SK-N-SH (cell line): Measurements from ENCODE around the gene RRAGC. TPM values are rescaled to one million over a fixed set of nuclear protein-coding genes. Genes with fewer than 3 reads are reported as not detected.

Experiments used
- CTCF ChIA-PET: fragments of 300-600, 350-600 bp; formaldehyde crosslinking; extraction: SDS; loops from one replicate; lab custom pipeline; 2021; lab: Yijun Ruan, JAX
- POLR2A ChIA-PET: fragments of 350-600 bp; sonication (Branson Sonifier 250); formaldehyde crosslinking; extraction: SDS; loops from one replicate; lab custom pipeline; 2020; ENCODE audit warnings: antibody characterized with exemption, inconsistent platforms; lab: Yijun Ruan, JAX
- DNase-seq: peaks from one replicate; pipeline ENCODE4 v3.0.0; 2012
- H2AFZ ChIP-seq: fragments of 200-600 bp; sonication (generic); 2 replicates; pipeline ENCODE4 v1.8.1; 2016; ENCODE audit warnings: antibody characterized with exemption, mild to moderate bottlenecking, low read depth
- H3F3A ChIP-seq: fragments of 200-600 bp; sonication (generic); replicated peaks from 2 replicates; pipeline ENCODE3; 2016; ENCODE audit warnings: antibody characterized with exemption, mild to moderate bottlenecking; ENCODE audit not compliant: insufficient read depth
- H3K27ac ChIP-seq, 2 experiments: fragments of 200-500 bp in 1 of 2; fragments of 200-600 bp in 1 of 2; sonication (Bioruptor generic) in 1 of 2; sonication (generic), shearing (Covaris generic) in 1 of 2; 2 replicates each; pipeline versions ENCODE4 v1.5.1 to v1.6.1; 2014 to 2016; ENCODE audit warnings: low read depth in 2 of 2, inconsistent platforms in 1 of 2, low read length in 1 of 2, mild to moderate bottlenecking in 1 of 2, mixed read lengths in 1 of 2
- H3K27me3 ChIP-seq: fragments of 200-600 bp; sonication (generic), shearing (Covaris generic); 2 replicates; pipeline ENCODE4 v1.6.1; 2016; ENCODE audit warnings: mixed run types; ENCODE audit not compliant: insufficient read depth
- H3K36me3 ChIP-seq, 2 experiments: fragments of 200-500 bp in 1 of 2; fragments of 200-600 bp in 1 of 2; sonication (Bioruptor generic) in 1 of 2; sonication (generic) in 1 of 2; replicated peaks in 1 of 2; 2 replicates each; pipeline versions ENCODE3 to v1.5.1; 2014 to 2016; ENCODE audit warnings: low read length in 1 of 2, mild to moderate bottlenecking in 1 of 2; ENCODE audit not compliant: insufficient read depth in 2 of 2, control insufficient read depth in 1 of 2
- H3K4me1 ChIP-seq, 2 experiments: fragments of 200-500 bp in 1 of 2; fragments of 200-600 bp in 1 of 2; sonication (Bioruptor generic) in 1 of 2; sonication (generic), shearing (Covaris generic) in 1 of 2; 2 replicates each; pipeline versions ENCODE4 v1.5.1 to v1.6.1; 2014 to 2016; ENCODE audit warnings: low read depth in 1 of 2, low read length in 1 of 2, mixed run types in 1 of 2; ENCODE audit not compliant: insufficient read depth in 2 of 2, control insufficient read depth in 1 of 2
- H3K4me2 ChIP-seq: fragments of 200-600 bp; sonication (generic), shearing (Covaris generic); 2 replicates; pipeline ENCODE4 v1.6.1; 2017; ENCODE audit warnings: mixed run types
- H3K4me3 ChIP-seq, 2 experiments: fragments of 200-500 bp in 1 of 2; fragments of 200-600 bp in 1 of 2; sonication (Bioruptor generic) in 1 of 2; sonication (generic), shearing (Covaris generic) in 1 of 2; 2 replicates each; pipeline versions ENCODE4 v1.5.1 to v1.8.1; 2014 to 2016; ENCODE audit warnings: low read depth in 2 of 2, inconsistent platforms in 1 of 2, low read length in 1 of 2, mild to moderate bottlenecking in 1 of 2, mixed read lengths in 1 of 2, moderate library complexity in 1 of 2
- H3K79me2 ChIP-seq: fragments of 200-600 bp; sonication (generic); 2 replicates; pipeline ENCODE4 v1.8.1; 2017; ENCODE audit warnings: mild to moderate bottlenecking; ENCODE audit not compliant: insufficient read depth
- H3K9ac ChIP-seq: fragments of 200-600 bp; sonication (generic); 2 replicates; pipeline ENCODE4 v1.6.1; 2017; ENCODE audit warnings: mixed run types
- H3K9me2 ChIP-seq: fragments of 200-600 bp; sonication (generic); 2 replicates; pipeline ENCODE4 v1.6.1; 2017; ENCODE audit warnings: mixed run types
- H3K9me3 ChIP-seq: fragments of 200-600 bp; sonication (generic); 2 replicates; pipeline ENCODE4 v1.6.1; 2017; ENCODE audit warnings: mixed run types, mild to moderate bottlenecking, moderate library complexity
- H4K20me1 ChIP-seq: fragments of 200-600 bp; sonication (generic); 2 replicates; pipeline ENCODE4 v1.6.1; 2017; ENCODE audit warnings: mild to moderate bottlenecking, mixed run types; ENCODE audit not compliant: insufficient read depth
- CTCF ChIP-seq: fragments of 200-600 bp; sonication (generic); IDR thresholded peaks from 2 replicates; pipeline ENCODE4 v1.6.1; 2017; ENCODE audit warnings: antibody characterized with exemption, mild to moderate bottlenecking, moderate library complexity
- ELF1 ChIP-seq: IDR thresholded peaks from 2 replicates; pipeline ENCODE4 v1.4.0; 2012
- EP300 ChIP-seq, 2 experiments: IDR thresholded peaks; 2 replicates each; pipeline versions ENCODE4 v1.4.0 to v1.6.1; 2012; ENCODE audit warnings: borderline replicate concordance in 1 of 2, low read depth in 1 of 2, low read length in 1 of 2
- EZH2phosphoT487 ChIP-seq: fragments of 200-600 bp; sonication (generic); IDR thresholded peaks from 2 replicates; pipeline ENCODE4 v1.6.1; 2017; ENCODE audit warnings: low read depth, mixed run types, mild to moderate bottlenecking, antibody characterized with exemption, moderate library complexity, borderline replicate concordance
- MAX ChIP-seq: IDR thresholded peaks from 2 replicates; pipeline ENCODE4 v1.4.0; 2012; ENCODE audit warnings: low read depth
- MXI1 ChIP-seq: IDR thresholded peaks from 2 replicates; pipeline ENCODE4 v1.6.1; 2012; ENCODE audit warnings: mild to moderate bottlenecking, low read depth, low read length, improper control_type of control experiment
- REST ChIP-seq: IDR thresholded peaks from 2 replicates; pipeline ENCODE4 v1.6.1; 2012; ENCODE audit warnings: mild to moderate bottlenecking, low read depth, low read length, moderate library complexity
- RFX5 ChIP-seq: IDR thresholded peaks from 2 replicates; pipeline ENCODE4 v1.6.1; 2012; ENCODE audit warnings: mild to moderate bottlenecking, improper control_type of control experiment, low read length
- RXRA ChIP-seq: IDR thresholded peaks from 2 replicates; pipeline ENCODE4 v1.4.0; 2012; ENCODE audit warnings: low read depth, mild to moderate bottlenecking, borderline replicate concordance
- TCF12 ChIP-seq: IDR thresholded peaks from 2 replicates; pipeline ENCODE4 v1.4.0; 2012
- USF1 ChIP-seq: IDR thresholded peaks from 2 replicates; pipeline ENCODE4 v1.4.0; 2012; ENCODE audit warnings: low read depth, borderline replicate concordance
- USF2 ChIP-seq: fragments of 150-350 bp; IDR thresholded peaks from 2 replicates; pipeline ENCODE4 v1.6.1; 2017; ENCODE audit warnings: antibody characterized with exemption, low read length, low read depth, borderline replicate concordance
- WGBS: methylation state at CpG from one replicate; pipeline ENCODE4 v1.1.6; 2017; ENCODE audit warnings: low lambda C conversion rate; 5-methylcytosine and 5-hydroxymethylcytosine counted together
- polyA plus RNA-seq, 3 experiments: library from polyadenylated mRNA; depleted of rRNA; stranded (reverse); fragments of >200 nt; gene quantifications; 2 replicates each; pipeline ENCODE4 v1.2.3, GENCODE V29; 2012

RRAGC gene
- polyA plus RNA-seq, 1 of the 3 experiments (the other 2 are of a cell fraction), result 9.6 TPM

DNA sequence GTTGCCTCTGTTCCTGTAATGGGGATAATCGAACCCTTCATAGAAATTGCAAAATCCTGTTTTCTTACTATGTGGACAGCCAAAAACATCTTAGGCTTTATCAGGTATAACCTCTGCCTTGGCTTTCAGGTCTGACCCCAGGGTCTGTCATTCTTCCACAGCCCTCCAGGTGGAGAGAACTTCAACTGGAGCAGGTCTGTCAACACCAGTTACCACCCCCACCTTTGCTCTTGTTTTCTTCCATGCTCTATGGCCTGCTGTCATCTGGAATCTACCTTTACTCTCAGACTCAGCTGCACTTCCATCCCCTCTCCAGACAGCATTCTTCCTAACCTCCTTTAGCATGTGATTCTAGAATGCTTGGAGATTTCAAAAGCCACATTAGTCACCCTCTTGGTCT, 32.2 kb upstream of the RRAGC start:
- Histone ChIP-seq H2AFZ (no peak overlapping the region), H3K27ac (no peak overlapping the region), H3K9me2 (no peaks in the 10 kb centered on the region), H3K9me3 (no peaks in the 10 kb centered on the region), H3K4me1 (no peaks in the 10 kb centered on the region), H3K4me3 (no peak overlapping the region), H3K27me3 (no peaks in the 10 kb centered on the region), H3K4me2 (no peak overlapping the region), H3K9ac (no peak overlapping the region), H3K36me3 (no peaks in the 10 kb centered on the region), H4K20me1 (no peaks in the 10 kb centered on the region), H3F3A (peaks cover 10% of the 10 kb centered on the region), H3K79me2 (no peaks in the 10 kb centered on the region)
- no peak for DNase-seq
- ChIA-PET CTCF (interaction anchor here (1.0 to 1.3 kb wide), 2 partner anchors 57 to 300 kb away, joined by 3 read pairs; no protein-coding TSS in a partner anchor), POLR2A (no interaction called here)
- TF ChIP-seq TCF12 (no peak), CTCF (peak; percentile 13; the same call in 1 of the 2 replicates)
- WGBS, result 96% methylated on average over 1 of the region's 1 CpG

GRCh38 chr1:38889589-38889988, 30.0 kb upstream of the RRAGC start:
- Histone ChIP-seq H3K4me1 (no peaks in the 10 kb centered on the region), H3K4me3 (no peak overlapping the region), H3K36me3 (no peaks in the 10 kb centered on the region), H3K79me2 (no peaks in the 10 kb centered on the region), H2AFZ (no peak overlapping the region), H3K9me2 (no peaks in the 10 kb centered on the region), H3K9me3 (no peaks in the 10 kb centered on the region), H3K27ac (no peak overlapping the region), H3K4me2 (no peak overlapping the region), H3K27me3 (no peaks in the 10 kb centered on the region), H3F3A (peaks cover 10% of the 10 kb centered on the region), H4K20me1 (no peaks in the 10 kb centered on the region), H3K9ac (no peak overlapping the region)
- CTCF ChIA-PET, result no interaction called here
- WGBS, result 73% methylated on average over 4 of the region's 5 CpGs
- POLR2A ChIA-PET, result no interaction called here
- no peak for DNase-seq
- TF ChIP-seq ELF1 (no peak), MXI1 (no peak), EP300 (IDR thresholded peaks at IDR 0.05; ENCODE audit: borderline replicate concordance in 1 of 2, low read depth in 1 of 2, low read length in 1 of 2) (no peak), REST (no peak), CTCF (no peak), RFX5 (no peak), USF1 (no peak), EZH2phosphoT487 (no peak), USF2 (no peak), RXRA (no peak), MAX (no peak)
